Right kidney (tissue), 1 donor: ENCODE data around the gene ITPRID1.

Experiments used
- DNase-seq: peaks from one replicate; pipeline ENCODE4 v3.0.0-alpha.2; 2016

ITPRID1 gene

GRCh38 chr7:31633894-31634494 lies 120.1 kb downstream of the ITPRID1 start:
- no peak for DNase-seq

- DNase-seq = no peak
Measured at GRCh38 chr7:31640381-31640780, 126.5 kb downstream of the ITPRID1 start.

- DNase-seq = no peak
Measured at GRCh38 chr7:31642681-31643115, 128.8 kb downstream of the ITPRID1 start.

GRCh38 chr7:31646942-31647341 lies 133.1 kb downstream of the ITPRID1 start:
- no peak for DNase-seq

- no peak for DNase-seq
Measured at GRCh38 chr7:31647511-31647910, 133.6 kb downstream of the ITPRID1 start.

- no peak for DNase-seq
Measured at GRCh38 chr7:31648288-31648687, 134.4 kb downstream of the ITPRID1 start.

GRCh38 chr7:31648880-31649279 lies 135.0 kb downstream of the ITPRID1 start:
- DNase-seq = no peak

GRCh38 chr7:31651234-31652062 lies 137.6 kb downstream of the ITPRID1 start:
- DNase-seq = no peak

GRCh38 chr7:31652063-31652326 lies 138.1 kb downstream of the ITPRID1 start:
- no peak for DNase-seq

GRCh38 chr7:31663072-31663471 lies 149.2 kb downstream of the ITPRID1 start:
- no peak for DNase-seq

GRCh38 chr7:31664890-31665289 lies 151.0 kb downstream of the ITPRID1 start:
- no peak for DNase-seq

- no peak for DNase-seq
Measured at GRCh38 chr7:31665546-31665945, 151.7 kb downstream of the ITPRID1 start.

GRCh38 chr7:31669461-31669860 lies 155.6 kb downstream of the ITPRID1 start:
- DNase-seq = no peak

GRCh38 chr7:31679574-31680305 lies 165.8 kb downstream of the ITPRID1 start:
- DNase-seq = no peak

- no peak for DNase-seq
Measured at GRCh38 chr7:31683445-31684225, 169.7 kb downstream of the ITPRID1 start.

- no peak for DNase-seq
Measured at GRCh38 chr7:31687024-31687748, 173.3 kb downstream of the ITPRID1 start, which contains the start of gene PPP1R17. TSS of gene PPP1R17 (plus strand) at chr7:31687215. CDS start at chr7:31692442, 5,227 bp downstream.

GRCh38 chr7:31688372-31688771 lies 174.5 kb downstream of the ITPRID1 start:
- DNase-seq = no peak

- DNase-seq = no peak
Measured at GRCh38 chr7:31688996-31689395, 175.1 kb downstream of the ITPRID1 start.

- no peak for DNase-seq
Measured at GRCh38 chr7:31690935-31691334, 177.0 kb downstream of the ITPRID1 start.

GRCh38 chr7:31692451-31692850 lies 178.6 kb downstream of the ITPRID1 start:
- DNase-seq = no peak

GRCh38 chr7:31692871-31693270 lies 179.0 kb downstream of the ITPRID1 start:
- DNase-seq = no peak
